H1 (cell line): ENCODE results near the gene STXBP5L. TPM values are rescaled to one million over a fixed set of nuclear protein-coding genes. Genes with fewer than 3 reads are reported as not detected.

Experiments
- CBX5 ChIP-seq: fragments of 300-800, 300-1000 bp; sonication (generic); IDR thresholded peaks from 2 replicates; pipeline ENCODE4 v1.7.1; 2016; ENCODE audit warnings: antibody characterized with exemption, low read length, low read depth
- POLR2AphosphoS5 ChIP-seq: IDR thresholded peaks from 2 replicates; pipeline ENCODE4 v1.6.1; 2011; ENCODE audit warnings: low read depth, low read length
- RAD21 ChIP-seq, 2 experiments: IDR thresholded peaks in 1 of 2; conservative IDR thresholded peaks in 1 of 2; 2 replicates each; pipeline ENCODE4 v1.6.1; 2011; ENCODE audit warnings: low read depth in 2 of 2, low read length in 2 of 2, improper control_type of control experiment in 1 of 2, inconsistent platforms in 1 of 2, mild to moderate bottlenecking in 1 of 2, moderate library complexity in 1 of 2
- RNF2 ChIP-seq: fragments of 200-900, 300-1000 bp; sonication (generic); IDR thresholded peaks from 2 replicates; pipeline ENCODE4 v1.7.1; 2016; ENCODE audit warnings: borderline replicate concordance, low read depth, mild to moderate bottlenecking, antibody characterized with exemption, low read length; ENCODE audit not compliant: poor library complexity, severe bottlenecking; ENCODE audit errors: missing control alignments
- SP4 ChIP-seq: IDR thresholded peaks from 2 replicates; pipeline ENCODE4 v1.6.1; 2012; ENCODE audit warnings: low read length, inconsistent platforms
- SRF ChIP-seq: IDR thresholded peaks from 2 replicates; pipeline ENCODE4 v1.6.1; 2011; ENCODE audit warnings: mild to moderate bottlenecking, low read depth, low read length, moderate library complexity
- TAF7 ChIP-seq: optimal IDR thresholded peaks from 2 replicates; pipeline ENCODE3; 2011; ENCODE audit warnings: low read depth, mild to moderate bottlenecking, inconsistent platforms, low read length, moderate library complexity, borderline replicate concordance
- polyA plus RNA-seq, 7 experiments: library from polyadenylated mRNA; depleted of rRNA in 3 of 7; stranded (reverse) in 5 of 7; unstranded in 2 of 7; fragments of >200 nt in 5 of 7; fragments of 200-250 nt in 2 of 7; gene quantifications; 1 replicate in 5 of 7; 2 replicates in 1 of 7; 4 replicates in 1 of 7; pipeline versions ENCODE4 v1.2.1 to v1.2.3, GENCODE V29; 2011 to 2013; ENCODE audit warnings: missing spikeins in 2 of 7, mixed read lengths in 2 of 7
- total RNA-seq: library from RNA; stranded (reverse); fragmentation: NEBNext Ultra II Directional; extraction: Animal tissue kit (Norgen Biotek cat#: 25700); gene quantifications from 2 replicates; pipeline ENCODE4 v1.2.1, GENCODE V29; 2021

The STXBP5L gene
- total and polyA plus RNA-seq, 2 of the 8 experiments (the other 6 are each of a cell fraction or from before 2014, with no cell fraction given), result 2.0 to 6.0 TPM

DNA sequence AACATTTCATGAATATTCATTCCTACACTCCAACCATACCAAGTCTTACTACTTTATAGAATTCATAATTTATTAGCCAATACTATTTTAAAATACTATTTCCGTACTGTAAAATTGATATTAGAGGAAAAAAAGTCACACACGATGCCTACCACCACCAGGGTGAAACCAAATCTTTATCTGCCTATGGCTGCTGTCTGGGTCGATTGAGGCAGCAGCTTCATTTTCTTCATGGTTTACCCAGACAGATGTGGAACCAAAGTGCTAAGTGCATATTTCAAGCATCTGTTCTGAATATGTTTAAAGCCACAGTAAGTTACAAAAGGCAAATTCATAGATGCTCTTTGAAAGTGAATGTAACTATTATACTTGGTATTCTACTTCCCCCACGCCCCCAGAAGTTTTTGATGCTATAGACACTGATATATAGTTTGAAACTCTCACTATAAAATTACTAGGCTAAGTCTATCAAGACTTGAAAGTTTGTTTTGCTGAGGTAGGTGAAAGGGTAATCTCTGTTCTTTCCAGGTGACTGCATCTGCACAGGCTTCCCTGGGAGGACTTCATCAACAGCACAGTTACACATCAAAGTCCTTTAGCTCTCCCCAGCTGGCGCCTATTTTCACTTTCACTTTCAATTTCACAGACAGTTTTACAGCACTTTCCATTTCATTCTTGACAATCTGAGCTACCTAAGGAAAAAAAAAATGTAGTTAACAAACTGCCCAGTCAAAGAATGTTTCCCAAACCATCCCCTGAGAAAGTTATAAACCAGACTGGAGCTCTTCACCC lies 523.9 kb downstream of the STXBP5L start (continued):
- TF ChIP-seq SP4, result no peak
- TF ChIP-seq POLR2AphosphoS5, result no peak
- TF ChIP-seq RNF2, result no peak
- no peak for TF ChIP-seq CBX5
- no peak for TF ChIP-seq TAF7
- no peak for TF ChIP-seq SRF
- no peak for TF ChIP-seq RAD21 (IDR thresholded peaks at IDR 0.05 in 1 of 2, conservative IDR thresholded peaks at IDR 0.05 in 1 of 2; ENCODE audit: low read depth in 2 of 2, low read length in 2 of 2)
